NOMO-1 treated with DMSO at 0.1 percent for 48 hours (cell line): Measurements from ENCODE around the gene ILKAP.

Experiments used
- DNase-seq: peaks from one replicate; lab custom pipeline; 2025; ENCODE audit not compliant: unreplicated experiment; lab: John Stamatoyannopoulos, UW

The ILKAP gene

DNA sequence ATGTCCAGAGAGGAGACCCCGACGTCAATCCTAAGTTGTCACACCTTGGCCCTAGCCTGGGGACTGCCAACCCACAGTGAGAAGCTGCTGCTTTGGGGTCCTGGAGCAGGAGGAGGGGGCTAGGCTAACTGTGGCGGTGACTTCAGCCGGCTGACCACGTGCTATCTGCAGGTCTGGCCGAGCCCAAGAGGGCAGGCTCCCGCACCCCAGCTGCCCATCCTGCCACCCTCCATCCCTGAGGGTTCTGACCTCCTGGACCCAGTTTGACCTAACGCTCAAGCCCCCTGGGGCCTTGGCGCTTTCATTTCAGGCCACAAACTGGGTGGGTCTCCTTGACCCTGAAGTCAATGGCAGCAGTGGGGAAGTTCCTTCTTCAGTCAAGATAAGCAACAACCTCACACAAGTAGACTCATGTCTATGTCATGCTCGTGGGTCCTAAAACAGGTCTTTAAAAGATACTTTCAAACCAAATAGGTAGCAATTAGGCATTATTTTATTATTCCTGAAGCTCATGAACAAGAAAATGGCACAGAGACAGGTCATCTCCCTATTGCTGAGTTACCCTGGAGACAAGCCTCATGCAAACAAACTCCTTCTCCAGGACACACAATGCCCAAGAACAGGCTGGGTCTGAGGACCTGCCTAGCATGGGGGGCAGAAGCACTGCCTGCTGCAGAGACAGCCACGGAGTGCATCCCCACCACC is 34.1 kb upstream of the ILKAP start:
- no peak for DNase-seq

GRCh38 chr2:238236571-238236970 is 33.1 kb upstream of the ILKAP start:
- DNase-seq = no peak

DNA sequence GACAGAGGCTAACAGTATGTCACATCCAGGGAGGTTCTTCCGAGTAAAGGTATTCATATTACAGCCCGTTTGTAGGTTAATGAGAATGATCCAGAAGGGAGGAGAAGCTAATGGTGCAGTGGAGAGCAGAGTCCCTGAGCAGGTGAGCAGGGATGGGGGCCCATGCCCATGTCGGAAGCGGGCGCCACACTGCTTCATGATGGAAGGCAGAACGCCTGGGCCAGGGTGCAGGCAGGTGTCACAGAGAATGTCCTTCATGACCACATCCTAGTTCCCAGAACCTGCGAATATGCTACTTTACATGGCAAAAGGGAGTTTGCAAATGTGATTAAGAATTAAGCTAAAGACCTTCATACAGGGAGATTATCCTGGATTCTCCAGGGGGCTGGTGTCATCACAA is 32.4 kb upstream of the ILKAP start:
- DNase-seq = no peak

DNA sequence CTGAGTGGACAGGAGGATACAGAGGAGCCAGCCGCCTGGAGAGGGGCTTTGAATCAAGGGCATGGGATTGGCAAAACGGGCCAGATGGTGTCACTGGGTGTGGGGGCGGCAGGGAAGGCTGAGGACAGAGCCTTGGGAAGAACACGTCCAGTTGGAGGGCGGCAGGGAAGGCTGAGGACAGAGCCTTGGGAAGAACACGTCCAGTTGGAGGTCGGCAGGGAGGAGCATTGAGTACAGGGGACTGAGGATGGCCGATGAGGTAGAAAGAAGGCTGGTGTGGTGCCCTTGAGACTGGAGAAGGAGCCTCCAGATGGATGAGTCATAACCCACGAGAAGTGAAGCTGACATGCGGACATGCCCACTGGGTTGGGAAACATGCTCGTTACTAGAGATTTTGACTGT is 31.8 kb upstream of the ILKAP start:
- DNase-seq = peak; percentile 75

GRCh38 chr2:238233625-238234024 is 30.1 kb upstream of the ILKAP start:
- peak; percentile 51 for DNase-seq

DNA sequence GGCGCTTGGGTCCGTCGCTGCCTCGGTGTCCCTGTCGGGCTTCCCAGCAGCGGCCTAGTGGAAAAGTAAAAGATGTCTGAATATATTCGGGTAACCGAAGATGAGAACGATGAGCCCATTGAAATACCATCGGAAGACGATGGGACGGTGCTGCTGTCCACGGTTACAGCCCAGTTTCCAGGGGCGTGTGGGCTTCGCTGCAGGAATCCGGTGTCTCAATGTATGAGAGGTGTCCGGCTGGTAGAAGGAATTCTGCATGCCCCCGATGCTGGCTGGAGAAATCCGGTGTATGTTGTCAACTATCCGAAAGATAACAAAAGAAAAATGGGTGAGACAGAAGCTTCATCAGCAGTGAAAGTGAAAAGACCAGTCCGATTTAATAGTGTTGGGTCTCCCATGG is 28.3 kb upstream of the ILKAP start:
- no peak for DNase-seq

GRCh38 chr2:238231251-238231793 is 27.8 kb upstream of the ILKAP start:
- peak; percentile 78 for DNase-seq

- DNase-seq = no peak
Measured at GRCh38 chr2:238230699-238231098, 27.2 kb upstream of the ILKAP start.

DNA sequence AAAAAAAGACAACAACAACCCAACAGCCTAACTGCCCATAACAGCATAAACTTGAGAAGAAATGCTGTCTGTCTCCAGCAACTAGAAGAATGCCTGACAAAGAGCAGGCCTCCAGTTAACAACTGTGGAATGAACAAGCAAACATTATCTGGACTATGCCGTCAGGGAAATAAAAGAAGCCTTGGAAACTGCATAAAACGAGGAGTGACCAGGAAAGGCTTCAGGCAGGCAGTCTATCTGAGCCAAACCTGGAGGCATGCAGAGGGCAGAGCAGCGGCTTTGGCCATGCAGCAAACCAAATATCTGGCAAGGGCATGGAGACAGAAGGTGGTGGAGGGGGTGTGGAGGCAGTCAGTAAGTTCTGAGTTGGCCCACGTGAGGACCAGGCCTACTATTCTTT is 25.2 kb upstream of the ILKAP start:
- DNase-seq = no peak

GRCh38 chr2:238227587-238228032 is 24.1 kb upstream of the ILKAP start:
- DNase-seq = no peak

GRCh38 chr2:238226698-238227586 is 23.4 kb upstream of the ILKAP start:
- no peak for DNase-seq

GRCh38 chr2:238225911-238226697 is 22.6 kb upstream of the ILKAP start:
- no peak for DNase-seq

- DNase-seq = no peak
Measured at GRCh38 chr2:238225121-238225520, 21.6 kb upstream of the ILKAP start.

GRCh38 chr2:238224356-238225035 is 21.0 kb upstream of the ILKAP start:
- no peak for DNase-seq

DNA sequence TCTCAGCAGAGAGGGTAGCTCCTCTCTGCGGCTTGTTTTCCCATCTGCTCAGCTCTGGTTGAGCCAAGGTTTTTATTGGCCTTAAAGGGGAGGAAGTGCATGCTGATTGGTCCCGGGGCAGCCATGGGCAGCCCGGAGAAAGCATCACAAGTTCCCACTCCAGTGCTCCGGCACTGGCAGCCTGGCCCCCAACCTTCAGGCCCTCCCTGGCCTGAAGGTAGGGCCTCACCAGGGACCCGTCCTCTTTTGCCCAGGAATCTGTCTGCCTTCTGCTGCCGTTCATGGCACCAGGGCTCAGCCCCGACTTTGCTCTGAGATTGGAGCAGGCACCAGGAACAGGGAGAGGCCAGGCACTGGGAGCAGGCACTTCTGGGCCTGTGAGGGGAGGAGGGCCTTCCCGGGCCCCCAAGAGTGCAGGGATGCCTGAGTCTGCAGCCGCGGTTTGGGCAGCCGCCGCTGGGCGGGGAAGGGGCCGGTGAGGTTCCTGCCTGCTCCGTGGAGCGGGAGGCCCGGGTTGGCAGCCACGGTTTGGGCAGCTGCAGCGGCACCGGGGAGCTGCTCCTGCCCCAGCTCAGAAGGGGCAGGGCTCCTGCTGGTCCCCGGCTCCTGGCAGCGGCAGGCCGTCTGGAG is 17.5 kb upstream of the ILKAP start:
- DNase-seq = no peak

DNA sequence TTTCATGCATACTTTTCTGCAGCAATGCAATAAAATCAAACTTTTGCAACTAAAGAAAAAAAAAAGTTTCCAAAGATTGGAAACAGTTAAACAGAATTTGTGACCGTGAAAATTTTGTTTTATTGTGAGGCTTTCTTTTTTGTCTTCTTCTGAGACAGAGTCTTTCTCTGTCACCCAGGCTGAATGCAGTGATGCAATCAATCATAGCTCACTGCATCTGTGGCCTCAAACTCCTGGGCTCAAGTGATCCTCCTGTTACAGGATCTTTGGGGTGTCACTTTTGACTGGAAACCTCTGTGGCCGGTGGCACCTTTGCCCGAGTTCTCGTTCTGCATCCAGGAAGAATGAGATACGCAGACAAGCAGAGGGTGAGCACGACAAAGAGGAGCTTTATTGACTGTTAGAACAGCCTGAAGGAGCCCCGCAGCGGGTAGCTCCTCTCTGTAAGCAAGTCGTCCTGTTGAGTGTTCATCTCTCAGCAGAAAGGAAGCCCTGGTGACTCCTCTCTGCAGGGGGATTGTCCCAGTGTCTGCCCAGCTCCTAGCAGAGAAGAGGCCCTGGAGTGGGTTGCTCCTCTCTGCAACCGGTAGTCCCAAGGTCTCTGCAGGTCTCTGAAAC is 16.9 kb upstream of the ILKAP start:
- DNase-seq = no peak

DNA sequence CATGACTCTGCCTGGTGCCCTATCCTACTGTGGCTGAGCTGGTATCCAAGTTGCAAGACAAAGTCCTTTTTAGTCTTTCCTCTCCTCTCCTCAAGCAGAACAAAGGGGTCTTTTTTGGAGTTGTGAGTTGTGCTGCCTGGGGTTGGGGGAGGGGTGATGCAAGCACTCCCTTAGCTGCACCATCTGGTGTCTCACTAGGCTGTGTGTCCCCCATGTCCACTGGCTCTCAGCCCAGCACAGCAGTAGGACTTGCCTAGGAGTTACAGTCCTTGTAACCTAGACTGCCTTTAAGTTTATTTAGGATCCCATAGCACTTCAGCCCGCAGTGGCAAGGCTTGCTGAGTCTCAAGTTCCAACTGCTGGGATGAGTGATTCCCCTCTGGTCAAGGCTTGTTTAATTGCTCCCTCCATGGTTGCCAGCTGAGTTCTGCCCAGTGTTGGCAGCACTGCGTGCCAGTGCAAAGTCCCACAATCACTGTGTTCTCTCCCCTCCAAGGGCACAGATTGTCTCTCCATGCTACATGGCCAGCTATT is 13.2 kb upstream of the ILKAP start:
- DNase-seq = no peak

DNA sequence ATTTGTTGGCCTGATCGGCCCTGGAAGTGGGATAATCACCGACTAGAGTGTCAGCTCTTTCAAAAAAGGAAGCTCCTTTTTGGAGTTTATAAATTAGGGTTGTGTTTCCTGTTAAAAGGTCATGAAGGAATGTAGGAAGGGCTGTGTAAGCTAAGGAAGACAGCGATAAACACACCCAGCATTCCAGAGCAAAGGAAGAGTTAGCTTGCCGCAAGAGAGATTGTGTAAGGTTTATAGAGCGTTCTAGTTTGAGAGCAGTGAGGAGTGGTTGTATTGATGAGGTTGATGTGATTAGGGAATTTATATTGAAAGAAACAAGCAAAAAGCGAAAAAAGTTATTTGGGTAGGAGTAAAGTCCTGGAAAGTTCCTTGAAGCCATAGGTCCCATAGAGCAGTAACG is 3.5 kb upstream of the ILKAP start:
- no peak for DNase-seq

GRCh38 chr2:238203973-238204683 is 633 bp upstream of the ILKAP start:
- DNase-seq = peak; percentile 63
